ENCODE data around the gene CXCL6.

The CXCL6 gene

DNA sequence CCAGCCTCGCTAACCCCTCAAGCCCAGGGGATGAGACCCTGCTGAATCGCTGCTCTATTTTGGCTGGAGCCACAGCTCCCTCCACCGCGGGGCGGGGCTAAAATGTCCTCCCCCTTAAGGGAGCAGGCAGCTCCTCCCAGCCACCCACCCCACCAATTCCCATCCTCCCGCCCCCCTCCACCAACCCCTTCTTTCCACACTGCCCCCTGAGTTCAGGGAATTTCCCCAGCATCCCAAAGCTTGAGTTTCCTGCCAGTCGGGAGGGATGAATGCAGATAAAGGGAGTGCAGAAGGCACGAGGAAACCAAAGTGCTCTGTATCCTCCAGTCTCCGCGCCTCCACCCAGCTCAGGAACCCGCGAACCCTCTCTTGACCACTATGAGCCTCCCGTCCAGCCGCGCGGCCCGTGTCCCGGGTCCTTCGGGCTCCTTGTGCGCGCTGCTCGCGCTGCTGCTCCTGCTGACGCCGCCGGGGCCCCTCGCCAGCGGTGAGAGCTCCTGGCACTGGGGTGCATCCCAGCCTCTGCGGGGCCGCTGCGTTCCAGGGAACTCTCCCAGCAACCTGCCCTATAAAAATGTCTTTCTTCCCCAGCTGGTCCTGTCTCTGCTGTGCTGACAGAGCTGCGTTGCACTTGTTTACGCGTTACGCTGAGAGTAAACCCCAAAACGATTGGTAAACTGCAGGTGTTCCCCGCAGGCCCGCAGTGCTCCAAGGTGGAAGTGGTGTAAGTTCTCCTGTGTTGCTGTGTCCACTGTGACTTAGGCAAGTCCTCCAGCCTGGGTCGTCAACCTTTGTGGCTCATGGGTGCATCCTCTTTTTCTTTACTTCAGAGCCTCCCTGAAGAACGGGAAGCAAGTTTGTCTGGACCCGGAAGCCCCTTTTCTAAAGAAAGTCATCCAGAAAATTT is at the start of gene CXCL6:
CXCL6 (plus strand) TSS at position 306 of the 907 bp plus-strand sequence; CDS start at position 379, 73 bp downstream.
- no peak for DNase-seq

DNA sequence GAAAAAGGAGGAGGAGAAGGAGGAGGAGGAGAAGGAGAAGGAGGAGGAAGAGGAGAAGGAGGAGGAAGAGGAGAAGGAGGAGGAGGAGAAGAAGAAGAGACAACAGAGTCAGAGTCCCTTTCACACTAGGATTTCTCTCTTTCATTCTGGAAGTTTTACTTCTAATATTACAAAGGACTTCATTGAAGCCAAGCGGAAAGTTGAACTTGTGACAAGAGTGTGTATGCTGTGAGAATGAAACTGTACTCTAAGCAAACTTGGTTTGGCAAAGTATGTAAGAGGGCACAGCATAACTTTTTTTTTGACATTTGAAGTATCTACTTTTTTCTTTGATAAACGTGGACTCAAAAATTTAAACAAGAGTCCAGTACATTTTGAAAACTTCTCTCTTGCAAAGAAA is 48.1 kb upstream of the CXCL6 start:
- no peak for DNase-seq

DNA sequence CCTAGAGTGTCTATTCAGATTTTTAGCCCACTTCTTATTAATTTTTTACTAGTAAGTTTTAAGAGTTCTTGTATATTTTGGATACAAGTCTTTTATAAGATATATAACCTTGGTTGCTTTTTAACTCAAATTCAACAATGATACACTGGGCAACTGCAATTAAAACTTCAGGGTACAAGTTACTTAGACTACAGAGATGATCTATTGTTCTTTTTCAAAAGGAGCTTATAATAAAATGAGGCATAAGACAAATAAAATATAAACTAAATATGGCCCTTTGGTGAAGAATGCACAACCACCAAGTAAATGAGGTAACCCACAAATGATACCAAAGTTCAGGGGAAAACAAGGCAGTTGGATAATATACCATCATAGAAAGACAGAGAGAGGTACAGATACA is 37.6 kb upstream of the CXCL6 start:
- no peak for DNase-seq

DNA sequence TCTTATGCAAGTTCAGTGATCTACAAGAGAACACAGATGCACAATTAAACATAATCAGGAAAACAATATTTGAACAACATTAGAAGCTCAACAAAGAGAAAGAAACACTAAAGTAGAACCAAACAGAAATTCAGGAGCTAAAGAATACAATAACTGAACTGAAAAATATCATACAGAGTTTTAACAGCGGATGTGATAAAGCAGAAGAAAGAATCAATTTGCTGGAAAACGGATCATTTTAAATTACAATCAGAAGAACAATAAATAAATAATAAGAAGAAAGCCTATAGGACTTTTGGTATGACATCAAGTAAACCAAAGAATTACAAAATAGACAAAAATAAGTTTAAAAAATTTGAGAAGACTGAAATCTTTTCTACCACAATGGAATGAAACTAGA is 36.3 kb upstream of the CXCL6 start:
- no peak for DNase-seq

DNA sequence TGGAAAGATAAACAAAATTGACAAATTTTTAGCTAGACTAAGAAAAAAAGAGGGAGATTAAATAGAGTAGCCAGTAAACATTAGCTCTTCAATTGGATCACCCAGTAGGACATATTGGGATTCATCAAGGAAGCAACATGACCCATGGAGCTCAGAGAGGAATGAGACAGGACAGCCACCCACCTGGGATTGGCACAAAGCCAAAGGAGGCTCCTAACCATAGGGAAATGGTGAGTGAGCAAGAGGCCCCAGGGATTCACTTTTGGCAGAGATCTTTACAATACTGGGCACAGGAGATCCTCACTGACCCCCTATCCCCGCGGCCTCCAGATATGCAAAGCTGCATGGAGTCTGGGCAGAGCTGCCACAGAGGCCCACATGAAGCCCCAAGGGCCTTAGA is 34.8 kb upstream of the CXCL6 start:
- peak; percentile 5 for DNase-seq

DNA sequence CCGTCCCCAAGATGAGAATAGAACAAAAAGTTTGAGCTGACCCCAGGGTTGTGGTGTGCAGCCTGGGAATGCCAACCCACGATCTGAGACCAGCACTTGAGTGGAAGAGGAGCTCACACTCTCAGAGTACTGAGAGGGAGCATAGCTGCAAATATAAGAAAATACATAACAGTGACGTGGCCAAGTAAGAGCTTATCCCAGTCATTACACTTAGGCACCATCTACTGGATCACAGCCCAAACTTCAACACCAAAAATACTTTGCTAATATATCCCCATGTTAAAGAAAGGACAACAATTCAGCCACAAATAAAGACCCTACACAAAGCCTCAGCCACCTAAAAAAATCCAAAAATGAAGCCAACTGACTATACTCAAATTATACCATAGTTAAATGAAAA is 33.3 kb upstream of the CXCL6 start:
- DNase-seq = no peak

DNA sequence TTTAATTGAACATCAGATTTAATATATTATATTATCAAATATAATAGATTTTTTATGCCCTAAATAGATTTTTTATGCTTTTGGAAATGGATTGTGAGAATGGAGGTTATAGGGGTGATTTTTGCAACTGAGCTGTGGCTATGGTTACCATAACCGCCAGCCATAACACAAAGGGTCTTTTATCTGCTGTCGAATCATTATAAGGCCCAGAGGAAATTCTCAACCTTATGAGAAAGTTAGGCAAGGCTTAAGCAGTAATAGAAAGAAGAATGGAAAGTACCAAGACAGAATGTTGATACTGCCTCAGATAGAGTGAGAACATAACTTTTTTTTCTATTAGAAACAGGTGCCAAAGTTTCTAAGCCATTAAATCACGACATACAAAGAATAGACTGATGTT is 26.3 kb upstream of the CXCL6 start:
- DNase-seq = no peak

DNA sequence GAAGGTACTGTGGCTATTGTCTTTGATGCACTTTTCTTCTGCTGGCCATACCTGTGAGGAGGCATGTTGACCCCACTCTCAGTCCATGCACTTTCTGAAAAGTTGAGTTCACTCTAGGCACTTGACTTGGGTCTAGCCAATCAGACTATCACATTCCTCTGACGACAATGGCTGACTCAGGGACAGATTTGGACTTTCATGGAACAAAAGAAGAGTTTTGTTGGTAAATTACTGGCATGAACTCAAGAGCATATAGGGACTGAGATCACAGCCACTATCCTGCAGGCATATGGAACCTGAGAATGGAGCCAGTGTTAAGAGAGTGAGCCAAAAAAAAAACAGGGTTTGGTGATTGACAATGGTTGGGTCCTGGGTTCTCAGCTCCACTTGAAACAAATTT is 24.6 kb upstream of the CXCL6 start:
- no peak for DNase-seq

DNA sequence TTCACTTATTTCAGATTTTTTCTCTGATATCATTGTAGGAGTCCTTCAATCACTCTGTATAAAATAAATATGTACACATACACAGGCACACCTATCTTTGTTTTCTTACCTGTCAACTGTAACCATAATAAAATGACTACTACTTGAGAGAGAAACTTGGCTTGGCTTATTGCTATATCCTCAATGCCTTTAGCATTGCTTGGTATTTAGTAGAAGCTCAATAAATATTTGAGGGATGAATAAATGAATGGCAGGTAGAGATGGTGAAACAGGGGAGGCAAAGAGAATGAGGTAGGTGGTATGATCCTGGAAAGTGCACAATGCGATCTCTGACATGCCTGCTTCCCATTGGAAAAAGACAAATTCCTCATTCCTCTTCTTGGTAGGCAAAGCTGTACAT is 21.8 kb upstream of the CXCL6 start:
- peak; percentile 17 for DNase-seq

DNA sequence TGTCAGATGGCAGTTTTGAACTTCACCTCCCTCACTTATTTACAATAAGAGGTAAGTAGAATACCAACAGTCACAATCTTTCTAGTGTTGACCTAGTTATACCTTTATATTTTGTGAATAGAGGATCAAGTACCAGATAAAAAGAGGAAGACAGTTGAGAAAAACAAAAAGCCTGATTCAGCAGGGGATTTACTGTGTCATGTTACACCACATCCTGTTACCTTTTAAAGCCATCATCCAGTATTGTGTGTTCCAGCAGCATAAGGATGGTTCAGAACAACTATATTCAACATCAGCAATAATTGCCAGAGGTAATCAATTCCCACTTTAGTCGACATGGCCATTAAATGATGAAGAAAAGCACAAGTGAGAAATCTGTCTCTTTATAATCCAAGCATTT is 21.3 kb upstream of the CXCL6 start:
- DNase-seq = peak; percentile 60

DNA sequence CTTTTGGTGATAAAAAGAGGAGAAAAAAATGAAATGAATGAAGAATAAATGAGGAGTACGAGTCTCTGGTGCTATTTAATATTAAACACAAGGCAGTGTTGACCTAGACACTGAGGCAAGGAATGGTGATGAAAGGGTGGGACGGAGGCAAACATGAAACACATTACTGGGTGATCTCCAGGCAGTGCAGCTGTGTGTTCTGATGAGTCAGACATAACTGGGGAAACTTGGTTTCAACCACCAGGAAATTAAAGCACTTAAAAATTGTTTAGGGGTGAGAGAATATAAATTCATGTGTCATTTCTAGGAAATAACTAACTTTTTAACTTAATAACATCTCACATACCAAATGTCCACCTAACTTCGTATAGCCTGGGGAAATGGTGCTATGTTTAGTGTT is 19.7 kb upstream of the CXCL6 start:
- no peak for DNase-seq

DNA sequence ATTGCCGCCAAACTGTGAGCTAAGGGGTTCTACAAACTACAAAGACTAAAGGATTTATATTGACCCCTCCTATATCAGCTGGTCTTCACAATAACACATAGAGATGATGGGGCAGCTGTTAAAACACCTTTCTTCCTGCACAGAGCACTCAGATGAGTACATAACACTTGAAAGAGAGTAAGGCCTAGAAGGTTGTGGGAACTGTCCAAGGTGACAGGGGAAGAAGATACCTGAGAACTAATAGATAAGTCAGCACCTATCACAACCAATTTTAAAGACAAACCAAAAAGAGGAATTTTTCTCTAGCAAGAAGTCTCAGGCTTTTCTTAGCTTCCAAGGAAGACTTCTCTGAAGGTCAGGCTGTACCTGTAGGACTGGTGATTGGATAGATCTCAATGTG is 19.1 kb upstream of the CXCL6 start:
- DNase-seq = no peak

DNA sequence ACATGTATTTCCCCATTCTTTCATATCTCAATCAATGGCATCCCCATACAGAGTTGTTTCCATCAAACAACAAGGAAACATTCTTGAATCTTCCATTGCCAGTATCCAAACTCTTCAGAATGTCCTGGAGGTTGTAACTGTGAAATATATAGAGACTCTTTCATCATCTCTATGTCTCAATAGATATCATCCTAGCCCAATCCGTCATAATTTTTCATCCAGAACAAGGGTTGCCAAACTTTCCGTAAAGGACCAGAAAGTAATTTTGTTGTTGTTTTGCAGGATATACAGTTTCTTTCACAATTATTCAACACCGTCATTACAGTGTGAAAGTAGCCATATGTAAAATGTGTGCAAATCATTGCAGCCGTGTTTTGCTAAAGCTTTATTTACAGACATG is 15.2 kb upstream of the CXCL6 start:
- no peak for DNase-seq

DNA sequence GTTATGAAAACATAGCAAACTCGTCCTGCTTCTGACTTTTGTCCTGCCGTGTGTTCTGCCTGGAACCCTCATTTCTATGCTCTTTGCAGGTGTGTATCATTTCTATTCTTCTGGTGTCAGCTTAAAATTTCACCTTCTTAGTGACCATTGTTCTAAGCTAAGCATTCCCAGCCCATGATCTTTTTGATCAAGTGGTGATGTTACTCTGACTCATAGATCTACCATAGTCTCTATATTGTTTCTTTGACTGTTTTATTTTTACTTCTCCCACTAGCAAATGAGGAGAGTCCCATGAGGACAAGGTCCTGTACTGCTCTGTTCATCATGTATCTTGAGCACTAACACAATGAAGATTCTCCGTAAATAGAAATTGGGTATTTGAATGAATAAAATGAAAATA is 14.1 kb upstream of the CXCL6 start:
- no peak for DNase-seq

DNA sequence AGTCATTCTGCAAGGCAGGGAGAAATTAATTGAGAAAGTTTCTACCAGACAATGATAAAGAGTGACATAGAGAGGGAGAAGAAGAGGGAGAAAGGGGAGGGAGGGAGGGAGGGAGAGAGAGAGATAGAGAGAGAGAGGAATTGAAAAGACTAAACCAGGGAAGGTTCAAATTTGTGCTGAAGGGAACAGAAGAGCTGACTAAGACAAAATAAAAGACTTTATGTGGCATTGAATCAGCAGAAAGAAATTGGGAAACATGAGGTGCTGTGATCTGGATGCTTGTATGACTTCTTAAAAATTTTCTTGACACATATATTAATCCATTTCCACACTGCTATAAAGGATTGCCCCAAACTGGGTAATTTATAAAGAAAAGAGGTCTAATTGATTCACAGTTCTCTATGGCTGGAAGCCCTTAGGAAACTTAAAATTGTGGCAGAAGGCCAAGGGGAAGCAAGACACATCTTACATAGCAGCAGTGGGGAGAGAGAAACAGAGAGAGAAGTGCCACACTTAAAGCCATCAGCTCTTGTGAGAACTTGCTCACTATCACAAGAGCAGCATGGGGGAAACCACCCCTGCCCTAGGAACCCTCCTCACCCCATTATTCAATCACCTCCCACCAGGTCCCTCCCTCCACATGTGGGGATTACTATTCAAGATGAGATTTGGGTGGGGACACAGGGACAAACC is 13.5 kb upstream of the CXCL6 start:
- no peak for DNase-seq

DNA sequence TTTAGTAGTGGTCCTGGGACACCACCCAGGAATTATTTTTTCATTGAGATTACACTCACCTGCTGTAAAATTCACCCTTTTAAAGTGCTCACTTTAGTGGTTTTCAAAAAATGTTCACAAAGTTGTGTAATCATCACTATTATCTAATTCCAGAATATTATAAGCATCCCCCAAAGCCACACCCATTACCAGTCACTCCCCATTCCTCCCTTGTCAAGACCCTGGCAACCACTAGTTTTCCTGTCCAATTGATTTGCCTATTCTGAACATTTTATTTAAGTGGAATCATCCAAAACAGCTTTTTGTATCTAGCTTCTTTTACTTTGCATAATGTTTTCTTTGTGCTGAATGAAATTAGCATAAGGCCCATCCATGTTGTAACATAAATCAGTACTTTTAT is 12.7 kb upstream of the CXCL6 start:
- no peak for DNase-seq

DNA sequence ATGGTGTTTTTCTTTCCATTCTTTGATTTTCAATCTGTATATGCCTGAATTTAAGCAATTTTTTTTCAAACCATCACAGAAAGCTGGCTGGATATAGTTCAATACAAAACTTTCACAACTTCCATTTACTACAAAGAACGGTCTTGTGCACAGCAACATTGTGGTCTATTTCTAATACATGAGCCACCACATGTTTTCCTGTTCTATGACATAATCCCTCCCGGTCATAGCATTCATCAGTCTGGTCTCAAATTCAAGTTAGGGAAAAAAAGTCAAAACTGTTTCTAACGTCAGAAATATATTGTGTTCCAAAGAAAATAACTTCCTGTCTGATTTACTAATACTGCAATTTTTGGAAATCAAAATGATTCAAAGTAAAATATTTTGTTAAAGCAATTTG is 7.5 kb upstream of the CXCL6 start:
- DNase-seq = no peak

DNA sequence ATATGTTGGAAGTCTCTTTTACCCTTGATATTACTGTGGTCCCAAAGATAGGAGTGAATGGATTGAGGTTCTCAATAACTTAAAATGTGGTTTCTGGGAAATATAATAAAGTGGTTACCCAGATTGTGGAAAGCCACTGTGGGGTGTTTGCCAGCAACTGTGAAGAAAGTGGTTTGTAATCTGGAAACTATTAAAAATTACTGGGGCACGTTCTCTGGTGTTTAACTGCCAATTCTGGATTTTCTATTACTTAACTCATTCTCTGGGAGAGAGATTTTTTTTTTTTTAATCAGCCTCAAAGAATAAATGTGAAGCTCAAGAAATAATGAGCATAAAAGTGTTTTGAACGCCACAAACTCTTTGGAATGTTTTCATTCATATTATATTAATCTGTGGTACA is 4.9 kb upstream of the CXCL6 start:
- no peak for DNase-seq

DNA sequence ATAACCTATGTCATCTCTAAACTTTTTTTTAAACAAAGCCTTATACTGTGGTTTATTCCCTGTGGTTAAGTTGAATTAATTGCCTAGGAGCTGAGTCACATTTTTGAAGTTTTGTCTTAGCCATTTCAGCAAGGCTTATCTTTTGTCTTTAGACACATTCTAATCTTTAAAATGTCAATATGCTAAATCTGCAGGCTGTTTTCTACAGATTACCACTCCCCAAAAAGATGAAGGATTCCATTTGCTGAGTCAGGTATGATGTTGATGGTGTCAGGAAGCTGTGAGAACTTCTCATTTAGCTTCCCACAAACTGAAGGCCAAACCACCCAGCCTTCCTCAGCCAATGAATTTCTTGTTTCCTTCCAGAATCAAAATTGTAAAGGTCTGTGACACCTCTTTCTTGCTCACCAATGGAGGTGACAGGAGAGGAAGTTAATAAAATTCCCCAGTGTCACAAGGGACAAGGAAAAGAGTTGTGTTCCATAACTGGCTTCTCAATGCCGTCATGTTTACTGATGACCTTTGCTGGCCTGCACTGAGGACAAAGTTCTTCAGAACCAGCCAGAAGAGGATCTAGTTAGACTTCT is 3.7 kb upstream of the CXCL6 start:
- DNase-seq = no peak

DNA sequence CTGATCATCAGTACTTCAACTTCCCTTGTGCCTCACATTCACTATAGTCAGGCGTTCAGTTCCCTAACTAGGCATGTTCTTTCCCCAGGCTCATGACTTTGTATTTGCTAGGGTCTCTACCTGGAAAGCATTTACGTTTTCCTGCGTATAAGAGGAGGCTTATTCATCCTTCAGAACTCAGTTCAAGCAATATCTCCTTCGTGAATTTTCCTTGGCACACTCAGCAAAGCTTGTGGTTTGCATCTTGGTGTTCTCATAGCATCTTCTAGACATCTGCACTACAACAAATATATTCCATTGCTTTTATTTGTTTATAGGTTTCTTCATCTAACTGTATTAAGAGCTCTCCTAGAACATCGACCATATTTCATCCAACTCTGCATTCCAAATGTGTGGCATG is 2.6 kb downstream of the CXCL6 start:
- DNase-seq = no peak

DNA sequence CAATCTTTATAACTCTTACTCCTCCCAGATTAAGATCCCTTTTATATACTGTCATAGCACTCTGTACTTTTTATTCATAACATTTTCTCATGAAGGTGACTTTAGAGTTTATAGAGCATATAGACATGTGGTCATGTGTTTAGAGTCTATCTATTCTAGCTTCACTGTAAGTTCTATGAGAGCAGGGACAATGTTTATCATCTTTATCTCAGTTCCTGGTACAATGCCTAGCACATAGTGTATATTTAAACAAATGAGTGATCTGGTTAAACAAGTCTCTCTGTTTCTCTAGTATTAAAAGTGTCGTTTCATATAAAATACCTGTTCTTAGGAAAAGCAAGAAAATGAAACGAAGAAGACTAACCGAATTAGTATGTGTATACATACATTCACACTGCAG is 3.2 kb downstream of the CXCL6 start:
- DNase-seq = no peak

DNA sequence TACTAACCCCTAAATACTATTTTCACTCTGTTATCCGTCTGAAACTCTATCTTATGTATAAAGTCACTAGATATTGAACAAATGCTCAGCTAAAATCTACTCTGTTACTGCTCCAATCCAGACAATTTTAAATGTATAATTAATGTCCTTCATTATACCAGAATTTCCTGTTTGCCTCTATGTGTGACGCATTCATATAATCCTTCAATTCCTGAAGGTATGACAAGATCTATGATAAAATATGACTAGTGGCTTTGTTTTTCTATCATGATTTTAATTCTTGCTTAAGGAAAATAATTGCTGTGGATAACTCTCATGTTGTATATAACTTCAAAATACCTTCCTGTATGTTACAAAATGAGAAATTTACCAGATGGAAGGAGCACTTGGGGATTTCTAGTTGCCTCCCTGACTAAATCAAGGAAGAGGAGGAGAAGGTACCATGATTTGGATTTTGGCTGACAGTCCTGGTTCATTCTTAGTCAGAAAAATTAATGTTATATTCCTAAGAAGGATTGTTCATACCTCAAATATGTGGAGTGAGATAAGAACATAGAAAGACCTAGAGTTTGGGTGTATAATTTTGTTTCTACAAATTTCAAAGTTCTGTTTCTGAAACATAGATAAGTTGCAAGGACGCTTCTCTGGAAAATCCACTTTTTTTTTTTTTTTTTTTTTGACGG is 4.9 kb downstream of the CXCL6 start:
- DNase-seq = no peak

DNA sequence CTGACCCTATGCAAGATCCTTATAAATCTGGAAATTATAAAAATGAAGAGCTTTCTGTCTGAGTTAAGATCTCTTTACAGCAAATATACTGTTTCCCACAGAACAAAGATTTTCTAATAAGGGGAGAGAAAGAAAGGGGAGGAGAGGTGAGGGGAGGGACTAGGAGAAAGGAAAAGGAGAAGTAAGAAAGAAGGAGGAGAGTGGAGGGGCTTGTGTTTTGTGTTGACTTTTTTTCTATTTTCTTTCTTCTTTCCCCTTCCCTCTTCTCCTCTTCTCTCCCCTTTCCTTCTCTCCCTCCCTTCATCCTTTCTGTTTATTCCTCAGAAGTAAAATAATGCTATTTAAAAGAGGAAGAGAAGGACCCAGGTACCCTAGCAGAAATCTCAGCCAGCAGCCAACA is 6.2 kb downstream of the CXCL6 start:
- no peak for DNase-seq

DNA sequence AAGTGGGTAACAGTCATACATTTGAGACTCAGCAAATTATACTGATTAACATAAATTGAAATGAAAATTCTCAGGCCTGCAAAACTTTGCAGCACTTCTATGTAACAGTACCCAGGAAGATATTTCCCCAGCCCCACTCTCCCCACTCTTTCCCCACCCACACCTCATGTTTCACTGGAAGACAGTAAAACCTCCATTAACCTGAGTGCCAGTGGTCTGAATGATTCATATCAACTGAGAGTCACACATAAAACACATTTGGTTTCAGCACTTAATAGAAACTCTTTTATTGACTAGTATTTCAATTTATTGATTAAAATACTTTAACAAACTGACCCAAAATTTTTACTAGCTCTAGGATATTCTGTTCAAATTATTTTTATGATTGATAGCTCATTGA is 6.9 kb downstream of the CXCL6 start:
- no peak for DNase-seq
